Activated T-cell treated with anti-CD3 and anti-CD28 coated beads, Interleukin-2, amount 50 U/mL, for 72 hours (primary cell): ENCODE results near the gene MID1. TPM values are rescaled to one million over a fixed set of nuclear protein-coding genes. Genes with fewer than 3 reads are reported as not detected.

Source experiments
- ATAC-seq, 2 donors: fragments of 150-1000 bp; cut with Tn5 transposase; replicated peaks in 1 of 2; 2 replicates each; pipeline ENCODE4 v1.10.0; 2021; ENCODE audit warnings: moderate library complexity in 2 of 2, mild to moderate bottlenecking in 1 of 2
- DNase-seq, 2 donors: peaks; one replicate each; pipeline ENCODE4 v3.0.0; 2021 to 2022; ENCODE audit warnings: mixed read lengths in 1 of 2
- H3K27ac Mint-ChIP-seq: one replicate; pipeline ENCODE4 v1.8.0; 2022; ENCODE audit warnings: mild to moderate bottlenecking, moderate library complexity, mixed read lengths
- H3K27me3 Mint-ChIP-seq: one replicate; pipeline ENCODE4 v1.8.0; 2022; ENCODE audit warnings: low read depth, mixed read lengths
- H3K36me3 Mint-ChIP-seq, 2 donors: one replicate each; pipeline ENCODE4 v1.8.0; 2022; ENCODE audit warnings: mixed read lengths in 2 of 2, mild to moderate bottlenecking in 1 of 2; ENCODE audit not compliant: insufficient read depth in 2 of 2
- H3K4me1 Mint-ChIP-seq: one replicate; pipeline ENCODE4 v1.8.0; 2022; ENCODE audit warnings: low read depth, mixed read lengths
- H3K4me3 Mint-ChIP-seq, 2 donors: one replicate each; pipeline ENCODE4 v1.8.0; 2022; ENCODE audit warnings: mild to moderate bottlenecking in 2 of 2, mixed read lengths in 2 of 2, moderate library complexity in 2 of 2
- H3K9me3 Mint-ChIP-seq, 2 donors: one replicate each; pipeline ENCODE4 v1.8.0; 2022; ENCODE audit warnings: mixed read lengths in 2 of 2
- total RNA-seq, 2 donors: library from RNA; stranded (reverse); gene quantifications; one replicate each; pipeline ENCODE4 v1.2.3, GENCODE V29; 2022

The MID1 gene
- total RNA-seq, 2 donors from 2014 or later: 0.60 to 1.1 TPM

DNA sequence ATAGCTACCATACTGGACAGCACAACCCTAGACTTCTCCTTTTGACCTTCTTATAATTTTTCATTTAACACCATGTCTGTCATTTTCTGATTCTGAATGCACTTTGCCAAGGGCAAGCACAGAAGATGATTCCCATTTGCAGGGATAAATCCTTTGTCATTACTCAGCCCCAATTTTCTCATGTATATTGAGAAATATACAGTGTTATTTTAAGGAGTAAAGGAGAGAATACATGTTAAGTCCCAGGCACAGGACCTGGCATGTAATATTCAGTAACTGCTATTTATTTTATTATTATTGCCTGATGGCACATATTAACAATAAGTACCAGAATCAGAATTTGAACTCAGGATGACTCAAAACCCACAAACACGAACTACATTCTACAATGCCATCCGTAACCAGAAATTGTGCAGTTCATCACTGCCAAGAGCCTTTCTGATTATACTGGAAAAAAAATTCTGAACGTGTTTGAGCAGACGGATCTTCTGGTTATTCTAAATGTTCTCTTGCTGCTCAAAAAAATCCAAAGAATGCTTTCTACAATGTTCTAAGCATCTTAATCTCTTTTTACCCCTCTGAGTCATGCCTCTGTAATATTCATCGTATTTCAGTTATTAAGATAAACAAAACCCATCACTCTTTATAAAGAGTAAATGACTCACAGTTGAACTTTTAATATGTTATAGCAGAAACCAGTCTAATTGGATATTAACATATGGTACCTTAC lies 170.0 kb downstream of the MID1 start:
- no peak for DNase-seq
- no peak overlapping the region for H3K27ac Mint-ChIP-seq
- ATAC-seq: no peak
- H3K9me3 Mint-ChIP-seq: peaks cover 0 to 4% of the 10 kb centered on the region in 2 donors
- no peaks in the 10 kb centered on the region for H3K4me1 Mint-ChIP-seq
- no peak overlapping the region for H3K4me3 Mint-ChIP-seq
- no peaks in the 10 kb centered on the region for H3K27me3 Mint-ChIP-seq
- H3K36me3 Mint-ChIP-seq: no peaks in the 10 kb centered on the region

DNA sequence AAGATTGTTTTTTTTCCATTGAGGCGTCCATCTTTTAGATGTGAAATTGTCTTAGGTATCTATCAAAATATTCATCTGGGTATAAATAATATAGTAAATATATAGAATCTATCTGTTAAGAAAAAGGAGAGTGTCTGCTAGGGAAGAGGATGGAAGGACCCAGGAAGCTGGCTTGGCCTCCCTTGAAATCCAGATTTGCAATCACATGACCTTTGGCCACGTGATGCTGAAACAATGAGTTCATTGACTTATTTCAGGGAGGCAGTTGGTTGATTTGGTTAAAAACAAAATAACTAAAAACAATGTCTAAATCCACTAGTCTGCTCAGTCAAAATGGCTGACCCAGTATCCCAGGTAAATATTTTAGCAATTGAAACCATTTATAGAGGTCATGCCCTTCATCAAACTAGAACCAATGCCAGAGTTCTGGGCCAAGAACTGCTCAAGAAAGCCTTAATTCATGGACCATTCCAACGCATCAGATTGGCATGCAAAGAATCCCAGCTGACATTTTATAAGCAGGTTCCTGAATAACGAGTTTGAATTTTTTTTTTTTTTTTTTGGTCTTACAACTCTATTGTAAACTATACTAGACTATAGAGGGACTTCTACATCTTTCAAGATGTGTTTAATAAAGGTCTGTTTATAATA lies 172.7 kb downstream of the MID1 start:
- DNase-seq (no peak), ATAC-seq (no peak)
- H3K27ac Mint-ChIP-seq: no peak overlapping the region
- no peaks in the 10 kb centered on the region for H3K4me1 Mint-ChIP-seq
- H3K9me3 Mint-ChIP-seq: peaks cover 0 to under 1% of the 10 kb centered on the region in 2 donors
- no peaks in the 10 kb centered on the region for H3K36me3 Mint-ChIP-seq
- H3K27me3 Mint-ChIP-seq: no peaks in the 10 kb centered on the region
- H3K4me3 Mint-ChIP-seq: no peak overlapping the region

DNA sequence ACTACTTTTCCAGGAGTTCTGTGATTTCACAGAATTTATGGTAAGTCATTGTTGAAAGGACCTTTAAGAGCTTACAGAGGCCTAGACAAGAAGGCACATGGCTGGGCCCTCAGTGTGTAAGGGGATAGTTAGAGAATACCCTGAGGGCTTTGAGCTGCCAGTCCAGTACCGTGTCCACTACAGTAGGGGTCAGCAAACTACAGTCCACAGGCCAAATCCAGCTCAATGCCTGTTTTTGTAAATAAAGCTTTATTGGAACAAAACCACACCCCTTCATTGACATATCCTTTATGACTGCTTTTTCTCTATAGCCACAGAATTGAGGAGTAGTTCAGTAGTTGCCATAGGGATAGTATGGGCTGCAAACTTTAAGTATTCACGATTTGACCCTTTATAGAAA lies 176.2 kb downstream of the MID1 start:
- H3K9me3 Mint-ChIP-seq: peaks cover 0 to 8% of the 10 kb centered on the region in 2 donors
- no peaks in the 10 kb centered on the region for H3K36me3 Mint-ChIP-seq
- ATAC-seq (no peak), DNase-seq (no peak)
- H3K27ac Mint-ChIP-seq: no peak overlapping the region
- no peak overlapping the region for H3K4me3 Mint-ChIP-seq
- H3K27me3 Mint-ChIP-seq: no peaks in the 10 kb centered on the region
- no peaks in the 10 kb centered on the region for H3K4me1 Mint-ChIP-seq

DNA sequence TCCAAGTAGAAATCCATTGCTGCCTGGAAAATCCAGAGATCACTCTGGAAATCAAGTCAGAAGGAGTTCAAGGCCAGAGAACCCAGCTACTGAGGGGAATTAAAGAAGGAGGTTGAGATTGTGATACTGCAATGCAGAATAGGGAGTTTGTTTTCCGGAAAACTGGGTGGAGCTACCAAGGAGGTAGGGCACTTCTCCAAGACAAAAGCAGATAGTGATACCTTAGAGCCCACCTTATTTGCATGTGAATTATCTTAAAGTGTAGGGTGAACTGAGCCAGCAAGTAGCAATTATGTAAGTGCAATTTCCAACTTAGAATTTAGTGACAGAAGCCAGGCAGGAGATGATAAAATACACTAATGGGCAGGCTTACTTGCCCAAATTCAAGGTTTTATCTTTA lies 178.9 kb downstream of the MID1 start:
- Mint-ChIP-seq H3K4me3 (no peak overlapping the region), H3K27ac (no peak overlapping the region), H3K27me3 (no peaks in the 10 kb centered on the region), H3K4me1 (no peaks in the 10 kb centered on the region), H3K36me3 (no peaks in the 10 kb centered on the region), H3K9me3 (peaks cover 0 to 8% of the 10 kb centered on the region in 2 donors)
- ATAC-seq (no peak), DNase-seq (no peak)

DNA sequence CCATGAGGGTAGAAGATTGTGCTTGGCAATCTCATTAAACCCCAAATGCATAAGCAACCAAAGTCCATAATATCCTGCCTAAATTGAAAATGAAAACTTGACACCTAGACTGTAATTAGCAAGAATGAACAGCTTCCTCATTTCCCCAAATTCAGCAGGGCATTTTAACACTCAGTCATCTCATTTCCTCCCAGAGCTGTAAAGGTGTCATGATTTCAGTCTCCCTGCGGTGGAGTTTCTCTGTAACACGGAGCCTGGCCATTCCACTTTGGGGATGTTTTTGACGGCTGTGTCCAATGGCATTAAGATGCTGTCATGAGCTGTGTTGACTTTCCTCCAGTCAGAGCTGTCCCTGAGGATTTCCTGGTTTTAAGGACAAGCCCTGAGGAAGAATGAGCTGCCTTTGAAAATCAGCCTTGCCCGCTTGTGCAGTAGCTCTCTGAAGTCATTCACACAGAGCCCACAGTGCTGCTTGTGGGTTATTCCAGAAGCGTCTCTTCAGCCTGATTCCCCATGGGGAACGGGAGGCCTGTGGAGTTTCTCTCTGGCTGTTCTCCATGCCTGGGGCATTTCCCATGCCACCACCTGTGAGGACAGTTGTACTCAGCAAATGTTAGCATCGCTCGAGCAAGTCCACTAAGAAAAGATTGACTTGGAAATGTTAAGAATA lies 187.0 kb downstream of the MID1 start:
- Mint-ChIP-seq H3K4me1 (no peaks in the 10 kb centered on the region), H3K36me3 (no peaks in the 10 kb centered on the region)
- ATAC-seq: no peak

DNA sequence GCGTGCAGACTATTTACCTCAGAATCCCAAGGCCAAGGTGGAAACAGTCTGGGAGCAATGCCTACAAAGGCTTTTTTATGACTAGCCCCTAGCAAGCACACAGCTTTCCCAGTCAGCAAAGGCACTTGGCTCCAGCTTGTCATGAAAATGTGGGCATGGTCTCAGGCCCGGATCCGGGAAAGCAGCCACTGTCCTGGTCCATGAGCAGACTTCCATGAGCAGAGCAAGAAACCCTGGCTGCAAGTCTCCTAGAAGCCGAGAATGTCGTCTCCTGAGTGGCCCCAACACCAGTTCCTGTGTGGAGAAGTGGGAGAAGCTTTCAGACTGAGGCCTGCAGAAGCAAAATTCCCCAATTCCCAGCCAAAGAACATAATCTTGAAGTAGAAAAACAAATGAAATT lies 190.5 kb downstream of the MID1 start:
- Mint-ChIP-seq H3K4me1 (no peaks in the 10 kb centered on the region), H3K27me3 (peaks cover 7% of the 10 kb centered on the region), H3K9me3 (no peaks in the 10 kb centered on the region), H3K36me3 (no peaks in the 10 kb centered on the region), H3K4me3 (no peak overlapping the region), H3K27ac (no peak overlapping the region)
- DNase-seq: no peak
- no peak for ATAC-seq

More for the DNA sequence above, 187.0 kb downstream of the MID1 start:
- Mint-ChIP-seq H3K4me3 (no peak overlapping the region), H3K27ac (no peak overlapping the region), H3K9me3 (no peaks in the 10 kb centered on the region), H3K27me3 (peaks cover 5% of the 10 kb centered on the region)
- no peak for DNase-seq

DNA sequence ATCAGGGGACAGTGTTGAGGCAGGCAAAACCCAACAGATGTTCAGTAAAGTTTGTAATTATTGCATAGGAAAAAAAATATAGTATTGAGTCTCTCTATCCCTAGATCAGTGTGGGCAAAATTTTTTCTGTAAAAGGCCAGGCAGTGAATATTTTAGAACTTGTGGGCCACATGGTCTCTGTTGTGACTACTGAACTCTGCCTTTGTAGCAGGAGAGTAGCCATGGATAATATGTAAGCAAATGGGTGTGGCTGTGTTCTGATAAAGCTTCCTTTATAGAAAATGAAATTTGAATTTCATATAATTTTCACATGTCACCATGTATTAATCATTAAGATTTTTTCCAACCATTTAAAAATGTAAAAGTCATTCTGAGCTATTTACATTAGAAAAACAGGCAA lies 193.1 kb downstream of the MID1 start:
- DNase-seq: no peak
- Mint-ChIP-seq H3K9me3 (no peaks in the 10 kb centered on the region), H3K36me3 (no peaks in the 10 kb centered on the region), H3K27ac (no peak overlapping the region), H3K4me1 (no peaks in the 10 kb centered on the region), H3K27me3 (peaks cover 7% of the 10 kb centered on the region), H3K4me3 (no peak overlapping the region)
- ATAC-seq: no peak

DNA sequence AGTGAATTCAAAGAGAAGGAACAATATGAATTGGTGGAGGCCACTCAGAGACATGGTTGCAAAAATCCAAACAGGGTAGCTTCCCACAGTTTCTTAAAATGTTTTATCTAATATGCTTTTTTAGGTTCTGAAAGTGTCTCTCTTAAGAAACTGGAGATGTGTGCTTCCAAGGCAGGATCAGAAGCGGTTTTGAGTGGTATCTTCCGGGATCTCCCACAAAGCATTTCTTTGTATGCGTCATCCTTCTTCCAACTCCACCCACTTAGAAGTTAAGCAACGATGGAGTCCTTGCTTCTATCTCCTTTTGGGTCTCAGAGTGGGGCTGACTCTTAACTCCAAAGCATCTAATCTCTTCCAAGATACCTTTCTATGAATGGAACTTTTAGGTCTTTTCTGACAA lies 196.7 kb downstream of the MID1 start:
- ATAC-seq (no peak), DNase-seq (no peak)
- Mint-ChIP-seq H3K27ac (no peak overlapping the region), H3K4me1 (no peaks in the 10 kb centered on the region), H3K27me3 (peaks cover 4% of the 10 kb centered on the region), H3K36me3 (no peaks in the 10 kb centered on the region), H3K4me3 (no peak overlapping the region), H3K9me3 (no peaks in the 10 kb centered on the region)

DNA sequence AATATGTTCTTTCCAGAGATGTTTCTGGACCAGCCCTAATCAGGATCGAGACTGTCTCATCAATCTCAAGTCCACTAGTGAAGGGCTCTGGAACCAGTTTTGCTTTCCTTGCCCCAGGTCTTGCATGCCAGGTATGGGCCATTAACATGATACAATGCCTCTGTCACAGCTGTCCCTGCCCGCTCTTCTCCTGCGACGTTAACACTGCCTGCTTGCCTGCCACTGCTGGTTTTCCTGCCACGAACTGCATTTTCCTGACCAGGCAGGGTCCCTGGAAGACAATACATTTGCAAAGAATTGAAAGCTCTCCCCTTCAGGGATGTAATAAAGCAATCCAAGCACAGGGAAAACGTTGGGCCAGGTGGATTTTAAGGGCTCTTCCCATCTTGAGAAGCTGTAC lies 200.3 kb downstream of the MID1 start:
- no peaks in the 10 kb centered on the region for H3K27me3 Mint-ChIP-seq
- no peak overlapping the region for H3K27ac Mint-ChIP-seq
- no peak overlapping the region for H3K4me3 Mint-ChIP-seq
- ATAC-seq: no peak
- no peaks in the 10 kb centered on the region for H3K4me1 Mint-ChIP-seq
- H3K9me3 Mint-ChIP-seq: no peaks in the 10 kb centered on the region
- DNase-seq: no peak
- no peaks in the 10 kb centered on the region for H3K36me3 Mint-ChIP-seq

DNA sequence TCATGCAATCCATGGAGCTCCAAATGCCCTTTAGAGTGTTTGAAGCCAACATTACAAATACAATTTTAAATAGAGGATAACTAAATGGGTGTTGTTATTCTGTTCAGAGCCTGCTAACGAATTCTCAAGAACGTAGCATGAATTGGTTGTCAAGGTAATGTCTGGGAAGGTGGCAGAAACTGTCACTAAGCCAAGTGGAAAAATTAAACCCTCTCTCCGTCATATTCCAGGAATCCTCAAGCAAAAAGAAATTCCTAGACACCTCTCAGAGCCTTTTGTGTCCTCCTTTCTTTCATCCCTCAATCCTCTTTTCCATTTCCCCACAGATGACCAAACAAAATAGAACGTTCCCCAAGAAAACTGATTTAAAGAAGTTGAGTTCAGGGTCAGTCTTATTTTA lies 204.0 kb downstream of the MID1 start:
- H3K9me3 Mint-ChIP-seq: no peaks in the 10 kb centered on the region
- H3K36me3 Mint-ChIP-seq: no peaks in the 10 kb centered on the region
- H3K27me3 Mint-ChIP-seq: no peaks in the 10 kb centered on the region
- ATAC-seq: no peak
- no peak for DNase-seq
- no peaks in the 10 kb centered on the region for H3K4me1 Mint-ChIP-seq
- no peak overlapping the region for H3K27ac Mint-ChIP-seq
- H3K4me3 Mint-ChIP-seq: no peak overlapping the region

DNA sequence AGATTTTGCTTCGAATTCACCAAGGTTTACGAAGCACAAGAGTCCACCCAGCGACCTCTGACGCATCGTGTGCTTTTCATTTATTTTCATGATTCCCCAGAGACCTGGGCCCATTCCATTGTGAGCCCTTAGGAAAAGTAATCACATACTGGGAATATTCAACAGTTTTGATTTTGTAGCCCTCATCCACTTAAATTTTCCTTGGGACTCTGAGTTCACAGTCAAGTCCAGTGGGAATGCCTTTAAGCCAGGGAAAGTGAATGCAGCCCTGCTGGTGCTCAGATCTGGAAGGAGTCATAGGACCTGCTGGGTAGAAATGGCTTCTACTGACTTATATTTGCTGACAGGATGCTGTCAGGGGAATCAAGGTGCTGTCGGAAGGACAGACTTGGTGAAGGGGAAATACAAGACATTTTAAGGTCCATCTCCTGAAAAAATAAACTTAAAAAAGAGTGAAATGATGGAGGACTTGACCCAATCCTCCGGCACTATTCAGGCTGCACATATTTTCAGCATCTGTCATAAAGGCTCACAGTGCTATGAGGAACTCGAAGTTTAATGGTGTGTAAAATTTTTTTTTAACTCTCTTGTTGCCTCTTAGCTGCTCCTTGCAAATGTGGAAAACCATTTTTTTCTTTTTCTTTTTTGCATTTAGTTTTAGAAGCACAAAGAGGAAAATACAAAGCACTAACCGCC lies 204.9 kb downstream of the MID1 start:
- Mint-ChIP-seq H3K4me3 (no peak overlapping the region), H3K27ac (no peak overlapping the region), H3K27me3 (no peaks in the 10 kb centered on the region), H3K4me1 (no peaks in the 10 kb centered on the region), H3K36me3 (no peaks in the 10 kb centered on the region), H3K9me3 (no peaks in the 10 kb centered on the region)
- no peak for ATAC-seq
- no peak for DNase-seq

DNA sequence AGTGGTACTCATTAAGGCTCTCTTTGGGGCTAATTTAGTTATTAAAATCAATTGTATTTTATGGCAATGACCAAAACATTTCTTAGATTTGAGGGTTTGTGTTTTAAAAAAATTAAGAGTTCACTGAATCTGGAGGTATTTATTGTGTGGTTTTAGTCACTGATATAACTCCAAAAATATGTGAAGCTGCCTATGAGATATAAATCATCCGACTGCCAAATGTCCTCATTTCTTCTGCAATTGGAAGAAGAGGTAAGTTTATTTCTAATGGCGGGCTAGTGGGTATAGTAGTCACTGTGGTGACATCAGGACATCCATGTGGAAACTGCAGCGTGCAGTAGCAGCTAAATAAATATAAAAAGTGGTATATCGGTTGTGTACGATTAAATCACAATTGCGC lies 205.5 kb downstream of the MID1 start:
- no peak for DNase-seq
- Mint-ChIP-seq H3K27ac (no peak overlapping the region), H3K4me1 (no peaks in the 10 kb centered on the region), H3K9me3 (no peaks in the 10 kb centered on the region), H3K27me3 (no peaks in the 10 kb centered on the region), H3K36me3 (no peaks in the 10 kb centered on the region), H3K4me3 (no peak overlapping the region)
- ATAC-seq: no peak

DNA sequence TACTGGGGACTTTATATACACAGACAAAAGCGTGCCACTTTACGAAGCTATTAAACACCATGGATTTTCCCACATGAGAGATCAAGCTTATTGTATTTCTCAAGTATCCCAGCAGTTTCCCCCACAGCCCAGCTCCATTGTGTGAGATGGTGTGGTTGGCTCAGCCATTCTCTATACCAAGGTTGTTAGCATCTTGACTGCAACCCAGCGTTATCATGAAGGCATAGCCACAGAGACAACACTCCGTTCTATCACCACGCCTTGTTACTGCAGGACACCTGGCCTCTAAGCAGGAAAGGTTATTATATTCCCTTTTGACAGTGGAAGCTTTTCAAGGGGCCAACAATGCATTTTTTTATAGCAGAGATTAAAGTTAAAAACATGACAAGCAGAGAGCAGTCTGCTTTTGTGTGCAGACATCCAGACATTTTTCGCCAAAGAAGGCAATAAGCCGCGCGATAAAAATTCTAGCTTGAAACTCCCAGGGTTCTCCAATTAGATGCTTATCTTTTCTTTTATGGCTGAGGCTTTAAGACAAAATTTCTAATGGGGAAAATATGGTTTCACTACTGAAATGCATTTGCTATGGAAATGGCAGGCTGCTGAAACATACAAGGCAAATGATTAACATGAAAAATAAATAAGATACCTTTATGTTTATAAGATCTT lies 206.1 kb downstream of the MID1 start:
- Mint-ChIP-seq H3K27ac (no peak overlapping the region), H3K4me1 (no peaks in the 10 kb centered on the region), H3K36me3 (no peaks in the 10 kb centered on the region), H3K4me3 (no peak overlapping the region), H3K9me3 (no peaks in the 10 kb centered on the region), H3K27me3 (no peaks in the 10 kb centered on the region)
- ATAC-seq: no peak
- no peak for DNase-seq
